Measurements from ENCODE around the gene CLOCK.

- TF ChIP-seq E2F6 (IDR thresholded peaks at IDR 0.05; ENCODE audit: borderline replicate concordance, low read depth), result no peak
- TF ChIP-seq, protein P1, sequence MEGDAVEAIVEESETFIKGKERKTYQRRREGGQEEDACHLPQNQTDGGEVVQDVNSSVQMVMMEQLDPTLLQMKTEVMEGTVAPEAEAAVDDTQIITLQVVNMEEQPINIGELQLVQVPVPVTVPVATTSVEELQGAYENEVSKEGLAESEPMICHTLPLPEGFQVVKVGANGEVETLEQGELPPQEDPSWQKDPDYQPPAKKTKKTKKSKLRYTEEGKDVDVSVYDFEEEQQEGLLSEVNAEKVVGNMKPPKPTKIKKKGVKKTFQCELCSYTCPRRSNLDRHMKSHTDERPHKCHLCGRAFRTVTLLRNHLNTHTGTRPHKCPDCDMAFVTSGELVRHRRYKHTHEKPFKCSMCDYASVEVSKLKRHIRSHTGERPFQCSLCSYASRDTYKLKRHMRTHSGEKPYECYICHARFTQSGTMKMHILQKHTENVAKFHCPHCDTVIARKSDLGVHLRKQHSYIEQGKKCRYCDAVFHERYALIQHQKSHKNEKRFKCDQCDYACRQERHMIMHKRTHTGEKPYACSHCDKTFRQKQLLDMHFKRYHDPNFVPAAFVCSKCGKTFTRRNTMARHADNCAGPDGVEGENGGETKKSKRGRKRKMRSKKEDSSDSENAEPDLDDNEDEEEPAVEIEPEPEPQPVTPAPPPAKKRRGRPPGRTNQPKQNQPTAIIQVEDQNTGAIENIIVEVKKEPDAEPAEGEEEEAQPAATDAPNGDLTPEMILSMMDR (IDR thresholded peaks at IDR 0.05), result no peak
- TF ChIP-seq EP300 (IDR thresholded peaks at IDR 0.05), result no peak
- TF ChIP-seq POLR2A (IDR thresholded peaks at IDR 0.05; ENCODE audit: low read length), result no peak
- TF ChIP-seq MAFK (IDR thresholded peaks at IDR 0.05; ENCODE audit: partially characterized antibody), result no peak
- TF ChIP-seq BHLHE40 (IDR thresholded peaks at IDR 0.05; ENCODE audit: low read depth, low read length), result no peak
- TF ChIP-seq HES2 (IDR thresholded peaks at IDR 0.05), result no peak
- no peak for TF ChIP-seq JUN (IDR thresholded peaks at IDR 0.05)
Measured at GRCh38 chr4:55411621-55412020, 135.1 kb downstream of the CLOCK start.
